ENCODE data around the gene PROSER2. TPM values are rescaled to one million over a fixed set of nuclear protein-coding genes. Genes with fewer than 3 reads are reported as not detected.

The PROSER2 gene
- total and polyA plus RNA-seq, 9 of the 15 experiments (the other 6 are each of a cell fraction or from before 2014, with no cell fraction given) = 0.62 to 14.8 (median 2.9) TPM

DNA sequence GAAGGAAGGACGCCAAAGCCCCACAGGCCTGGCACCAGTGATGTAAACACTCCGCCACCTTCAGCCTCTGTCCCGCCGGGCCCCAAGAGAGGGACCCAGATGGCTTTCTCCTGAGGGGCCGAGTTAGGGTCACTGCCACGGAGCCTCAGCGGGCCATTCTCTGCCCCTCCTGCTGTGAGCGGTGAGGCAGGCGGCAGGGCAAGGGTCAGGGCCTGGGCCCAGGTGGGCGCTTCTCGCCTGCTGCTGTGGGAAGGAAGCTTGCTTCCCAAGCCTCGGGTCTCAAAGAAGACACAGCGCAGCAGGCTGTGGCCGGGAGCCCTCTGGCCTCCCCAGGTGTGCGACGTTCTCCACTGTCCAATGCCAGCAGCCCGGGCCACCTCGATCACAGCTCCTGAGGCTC is 84.8 kb downstream of the PROSER2 start:
- Histone ChIP-seq H4K20me1 (replicated peaks; ENCODE audit: control insufficient read depth, insufficient read depth, low read length) (no peaks in the 10 kb centered on the region), H3K27me3 (ENCODE audit: control insufficient read depth in 2 of 2, insufficient read depth in 2 of 2, low read length in 2 of 2) (no peaks in the 10 kb centered on the region), H3K4me2 (ENCODE audit: insufficient read depth, low read length) (no peak overlapping the region), H3K4me3 (no peak overlapping the region), H3K36me3 (ENCODE audit: control insufficient read depth, insufficient read depth, low read length) (no peaks in the 10 kb centered on the region), H3K9ac (ENCODE audit: insufficient read depth in 1 of 2, low read depth in 2 of 2, low read length in 2 of 2) (no peak overlapping the region; a peak in 1 of 4 replicates), H3K27ac (ENCODE audit: extremely low read depth, low read depth, low read length) (no peak overlapping the region), H2AFZ (ENCODE audit: low read depth, low read length) (no peak overlapping the region), H3K4me1 (replicated peaks in 1 of 2; ENCODE audit: control insufficient read depth in 2 of 2, insufficient read depth in 2 of 2, low read length in 2 of 2) (peaks cover 4 to 17% of the 10 kb centered on the region in 2 experiments; a peak in 4 of 5 replicates), H3K9me1 (ENCODE audit: control insufficient read depth, insufficient read depth, low read length) (peaks cover 5% of the 10 kb centered on the region), H3K9me3 (replicated peaks; ENCODE audit: control insufficient read depth, insufficient read depth, low read depth, low read length) (no peaks in the 10 kb centered on the region), H3K79me2 (ENCODE audit: control insufficient read depth, insufficient read depth, low read length) (no peaks in the 10 kb centered on the region)
- FAIRE-seq (no peak), ATAC-seq (no peak), DNase-seq (ENCODE audit: extremely low read depth in 1 of 4, low spot score in 3 of 4) (no peak)
- CTCF ChIA-PET (ENCODE audit: low intra/inter-chr PET ratio) = no interaction called here
- POLR2A ChIA-PET = interaction anchor here (1.1 to 1.8 kb wide), 2 partner anchors 9 to 17 kb away, joined by 4 to 8 read pairs; no protein-coding TSS in a partner anchor
- no TSS peak for BruUV-seq (replicated peaks)
- TF ChIP-seq ZNF318 (IDR thresholded peaks at IDR 0.05; ENCODE audit: borderline replicate concordance in 1 of 2, low read depth in 1 of 2) (no peak), ZBTB33 (CRISPR knock-in tag; IDR thresholded peaks at IDR 0.05) (0 out of 2 replicates have a peak, but pooled peaks have one; percentile 27), TFAM (CRISPR knock-in tag; conservative IDR thresholded peaks at IDR 0.05) (no peak)
- in situ Hi-C loops (cut with MboI) = no loop called here
- 78% methylated on average over 16 of the region's 18 CpGs for WGBS (ENCODE audit: insufficient coverage, low coverage, missing lambda C conversion rate)
- intact Hi-C loops (cut with micrococcal nuclease) = no loop called here
